Measurements from ENCODE around the gene GPN3. TPM values are rescaled to one million over a fixed set of nuclear protein-coding genes. Genes with fewer than 3 reads are reported as not detected.
"Not testable (repeated sequence)": the region's sequence is repeated elsewhere in the genome, so short reads cannot be mapped to it uniquely, and the experiment has no call there.

GPN3 gene
- total RNA-seq, 2 experiments from 2014 or later = 2.7 to 2.8 TPM

- no peak for TF ChIP-seq CTCF (IDR thresholded peaks at IDR 0.05)
- Mint-ChIP-seq H3K27me3 (peaks cover 4% of the 10 kb centered on the region), H3K36me3 (ENCODE audit: low read depth) (no peaks in the 10 kb centered on the region), H3K4me3 (no peak overlapping the region), H3K4me1 (ENCODE audit: low read depth) (no peaks in the 10 kb centered on the region), H3K9me3 (no peaks in the 10 kb centered on the region), H3K27ac (no peak overlapping the region)
- ChIA-PET POLR2A (interaction anchor here (0.7 kb wide), 1 partner anchor 60 kb away, joined by 3 read pairs; no protein-coding TSS in a partner anchor), CTCF (no interaction called here)
- no peaks in the 10 kb centered on the region for H3K9me3 ChIP-seq (ENCODE audit: control insufficient read depth in 1 of 2, insufficient read depth in 1 of 2, low read length in 2 of 2)
- H3K27me3 ChIP-seq (ENCODE audit: control insufficient read depth in 1 of 2, insufficient read depth in 2 of 2, low read length in 2 of 2) = no peaks in the 10 kb centered on the region
- no peak for DNase-seq
- H3K27ac ChIP-seq (ENCODE audit: low read depth in 1 of 2, low read length in 2 of 2) = no peak overlapping the region
- intact Hi-C loops (cut with DNase I, micrococcal nuclease) = no loop called here
- H3K4me1 ChIP-seq (ENCODE audit: insufficient read depth, low read length) = no peaks in the 10 kb centered on the region
- no peak overlapping the region for H3K4me3 ChIP-seq (ENCODE audit: low read length)
- no peaks in the 10 kb centered on the region for H3K36me3 ChIP-seq (ENCODE audit: insufficient read depth, low read length)
- no peak for ATAC-seq (ENCODE audit: poor library complexity)
Measured at GRCh38 chr12:110424237-110424636, 43.8 kb downstream of the GPN3 start.

GRCh38 chr12:110421701-110422100 is 46.4 kb downstream of the GPN3 start:
- Mint-ChIP-seq H3K4me1 (ENCODE audit: low read depth) (no peaks in the 10 kb centered on the region), H3K9me3 (no peaks in the 10 kb centered on the region), H3K36me3 (ENCODE audit: low read depth) (no peaks in the 10 kb centered on the region), H3K4me3 (no peak overlapping the region), H3K27ac (no peak overlapping the region), H3K27me3 (peaks cover 4% of the 10 kb centered on the region)
- no peaks in the 10 kb centered on the region for H3K36me3 ChIP-seq (ENCODE audit: insufficient read depth, low read length)
- DNase-seq (no peak), ATAC-seq (ENCODE audit: poor library complexity) (no peak)
- CTCF ChIA-PET = interaction anchor here (3.2 kb wide), 1 partner anchor 10 kb away, joined by 19 read pairs; no protein-coding TSS in a partner anchor
- H3K9me3 ChIP-seq (ENCODE audit: control insufficient read depth in 1 of 2, insufficient read depth in 1 of 2, low read length in 2 of 2) = no peaks in the 10 kb centered on the region
- H3K27me3 ChIP-seq (ENCODE audit: control insufficient read depth in 1 of 2, insufficient read depth in 2 of 2, low read length in 2 of 2) = no peaks in the 10 kb centered on the region
- POLR2A ChIA-PET = no interaction called here
- H3K4me1 ChIP-seq (ENCODE audit: insufficient read depth, low read length) = no peaks in the 10 kb centered on the region
- intact Hi-C loops (cut with DNase I, micrococcal nuclease) = no loop called here
- TF ChIP-seq CTCF (IDR thresholded peaks at IDR 0.05) = no peak
- no peak overlapping the region for H3K4me3 ChIP-seq (ENCODE audit: low read length)
- H3K27ac ChIP-seq (ENCODE audit: low read depth in 1 of 2, low read length in 2 of 2) = no peak overlapping the region

GRCh38 chr12:110421159-110421661 is 46.8 kb downstream of the GPN3 start:
- Histone ChIP-seq H3K4me1 (ENCODE audit: insufficient read depth, low read length) (no peaks in the 10 kb centered on the region), H3K27ac (ENCODE audit: low read depth in 1 of 2, low read length in 2 of 2) (no peak overlapping the region), H3K9me3 (ENCODE audit: control insufficient read depth in 1 of 2, insufficient read depth in 1 of 2, low read length in 2 of 2) (no peaks in the 10 kb centered on the region), H3K36me3 (ENCODE audit: insufficient read depth, low read length) (no peaks in the 10 kb centered on the region), H3K4me3 (ENCODE audit: low read length) (no peak overlapping the region), H3K27me3 (ENCODE audit: control insufficient read depth in 1 of 2, insufficient read depth in 2 of 2, low read length in 2 of 2) (no peaks in the 10 kb centered on the region)
- Mint-ChIP-seq H3K9me3 (no peaks in the 10 kb centered on the region), H3K27ac (no peak overlapping the region), H3K4me1 (ENCODE audit: low read depth) (no peaks in the 10 kb centered on the region), H3K4me3 (no peak overlapping the region), H3K27me3 (peaks cover 4% of the 10 kb centered on the region), H3K36me3 (ENCODE audit: low read depth) (no peaks in the 10 kb centered on the region)
- ATAC-seq (ENCODE audit: poor library complexity) (no peak), DNase-seq (no peak)
- CTCF ChIA-PET = interaction anchor here (3.2 kb wide), 1 partner anchor 10 kb away, joined by 19 read pairs; no protein-coding TSS in a partner anchor
- TF ChIP-seq CTCF (IDR thresholded peaks at IDR 0.05) = no peak
- POLR2A ChIA-PET = no interaction called here
- intact Hi-C loops (cut with DNase I, micrococcal nuclease) = no loop called here

- intact Hi-C loops (cut with DNase I, micrococcal nuclease); H3K27ac Mint-ChIP-seq; H3K27me3 Mint-ChIP-seq; H3K36me3 ChIP-seq (ENCODE audit: insufficient read depth, low read length); H3K4me3 Mint-ChIP-seq; DNase-seq; H3K9me3 ChIP-seq (ENCODE audit: control insufficient read depth in 1 of 2, insufficient read depth in 1 of 2, low read length in 2 of 2); H3K4me1 Mint-ChIP-seq (ENCODE audit: low read depth); H3K4me1 ChIP-seq (ENCODE audit: insufficient read depth, low read length); H3K36me3 Mint-ChIP-seq (ENCODE audit: low read depth); POLR2A ChIA-PET; ATAC-seq (ENCODE audit: poor library complexity); H3K27ac ChIP-seq (ENCODE audit: low read depth in 1 of 2, low read length in 2 of 2); H3K9me3 Mint-ChIP-seq; H3K4me3 ChIP-seq (ENCODE audit: low read length); H3K27me3 ChIP-seq (ENCODE audit: control insufficient read depth in 1 of 2, insufficient read depth in 2 of 2, low read length in 2 of 2): not testable (repeated sequence)
- CTCF ChIA-PET = interaction anchor here (3.2 kb wide), 1 partner anchor 11 kb away, joined by 19 read pairs; no protein-coding TSS in a partner anchor
Measured at GRCh38 chr12:110420644-110421043, 47.4 kb downstream of the GPN3 start.

GRCh38 chr12:110417113-110417512 is 50.9 kb downstream of the GPN3 start:
- H3K4me3 Mint-ChIP-seq; H3K27me3 Mint-ChIP-seq; H3K27ac Mint-ChIP-seq; H3K9me3 ChIP-seq (ENCODE audit: control insufficient read depth in 1 of 2, insufficient read depth in 1 of 2, low read length in 2 of 2); H3K4me3 ChIP-seq (ENCODE audit: low read length); H3K4me1 Mint-ChIP-seq (ENCODE audit: low read depth); H3K4me1 ChIP-seq (ENCODE audit: insufficient read depth, low read length); intact Hi-C loops (cut with DNase I, micrococcal nuclease); H3K36me3 Mint-ChIP-seq (ENCODE audit: low read depth); H3K36me3 ChIP-seq (ENCODE audit: insufficient read depth, low read length); H3K27ac ChIP-seq (ENCODE audit: low read depth in 1 of 2, low read length in 2 of 2); CTCF ChIA-PET; H3K27me3 ChIP-seq (ENCODE audit: control insufficient read depth in 1 of 2, insufficient read depth in 2 of 2, low read length in 2 of 2); DNase-seq; H3K9me3 Mint-ChIP-seq; ATAC-seq (ENCODE audit: poor library complexity): not testable (repeated sequence)
- POLR2A ChIA-PET = interaction anchor here (0.9 kb wide), 1 partner anchor 15 kb away, joined by 3 read pairs; no protein-coding TSS in a partner anchor
